ENCODE measurements around the gene VWA3A. TPM values are rescaled to one million over a fixed set of nuclear protein-coding genes. Genes with fewer than 3 reads are reported as not detected.
A peak's percentile ranks its signal among the peaks of the same experiment; 100 is the strongest.

VWA3A gene
- total and polyA plus RNA-seq, 7 donors = 0.03 to 0.15 (median 0.12) TPM; not detected in 4

- WGBS, 3 donors = 94 to 97% (median 96%) methylated on average over 2 of the region's 2 CpGs
- no peaks in the 10 kb centered on the region for H3K27me3 ChIP-seq (ENCODE audit: insufficient read depth in 3 of 3, low read length in 2 of 3)
- DNase-seq (no peak), ATAC-seq (no peak)
- H3K27ac ChIP-seq = no peak overlapping the region
- H3K9me3 ChIP-seq = no peaks in the 10 kb centered on the region
- H3K36me3 ChIP-seq (ENCODE audit: insufficient read depth in 1 of 2, low read depth in 1 of 2) = no peaks in the 10 kb centered on the region
- peaks cover 26% of the 10 kb centered on the region for H3K4me1 ChIP-seq
- no peak for TF ChIP-seq CTCF (IDR thresholded peaks at IDR 0.05)
- no peak overlapping the region for H3K4me3 ChIP-seq
- intact Hi-C loops (cut with DNase I) = no loop called here
These were observed 111.8 kb downstream of the VWA3A start for GRCh38 chr16:22204091-22204655.

DNA sequence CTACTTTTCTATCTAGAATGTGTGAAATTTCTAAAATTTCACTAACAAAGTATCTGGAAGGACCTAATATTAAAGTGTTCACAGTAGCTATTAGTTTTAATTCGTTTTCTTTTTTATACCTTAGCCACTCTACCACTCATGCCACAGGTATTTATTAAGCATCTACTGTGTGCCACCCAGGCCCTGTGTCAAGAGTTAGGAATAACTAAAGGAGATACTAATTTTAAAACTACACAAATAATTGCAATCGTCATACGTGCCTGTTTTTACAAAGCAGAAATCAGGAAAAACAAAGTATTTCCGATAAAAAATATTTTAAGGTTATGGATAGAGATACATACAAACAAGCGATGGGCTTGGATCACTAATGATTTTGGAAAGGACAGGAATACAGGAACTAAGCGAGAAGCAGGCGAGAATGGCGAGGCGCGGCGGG, 113.3 kb downstream of the VWA3A start:
- TF ChIP-seq CTCF (IDR thresholded peaks at IDR 0.05) = no peak
- Histone ChIP-seq H3K4me3 (peak overlapping the region; percentile 88), H3K36me3 (ENCODE audit: insufficient read depth in 1 of 2, low read depth in 1 of 2) (no peaks in the 10 kb centered on the region), H3K4me1 (peaks cover 29% of the 10 kb centered on the region), H3K27me3 (ENCODE audit: insufficient read depth in 3 of 3, low read length in 2 of 3) (no peaks in the 10 kb centered on the region), H3K9me3 (no peaks in the 10 kb centered on the region), H3K27ac (peak overlapping the region; percentile 89)
- DNase-seq (no peak), ATAC-seq (no peak)
- intact Hi-C loops (cut with DNase I) = loop anchor here in 1 of 2 donors (2.0 kb wide), 1 partner anchor 15 kb away; no protein-coding TSS in a partner anchor
- WGBS, 3 donors = 3 to 5% (median 3%) methylated on average over 11 of the region's 11 CpGs

DNA sequence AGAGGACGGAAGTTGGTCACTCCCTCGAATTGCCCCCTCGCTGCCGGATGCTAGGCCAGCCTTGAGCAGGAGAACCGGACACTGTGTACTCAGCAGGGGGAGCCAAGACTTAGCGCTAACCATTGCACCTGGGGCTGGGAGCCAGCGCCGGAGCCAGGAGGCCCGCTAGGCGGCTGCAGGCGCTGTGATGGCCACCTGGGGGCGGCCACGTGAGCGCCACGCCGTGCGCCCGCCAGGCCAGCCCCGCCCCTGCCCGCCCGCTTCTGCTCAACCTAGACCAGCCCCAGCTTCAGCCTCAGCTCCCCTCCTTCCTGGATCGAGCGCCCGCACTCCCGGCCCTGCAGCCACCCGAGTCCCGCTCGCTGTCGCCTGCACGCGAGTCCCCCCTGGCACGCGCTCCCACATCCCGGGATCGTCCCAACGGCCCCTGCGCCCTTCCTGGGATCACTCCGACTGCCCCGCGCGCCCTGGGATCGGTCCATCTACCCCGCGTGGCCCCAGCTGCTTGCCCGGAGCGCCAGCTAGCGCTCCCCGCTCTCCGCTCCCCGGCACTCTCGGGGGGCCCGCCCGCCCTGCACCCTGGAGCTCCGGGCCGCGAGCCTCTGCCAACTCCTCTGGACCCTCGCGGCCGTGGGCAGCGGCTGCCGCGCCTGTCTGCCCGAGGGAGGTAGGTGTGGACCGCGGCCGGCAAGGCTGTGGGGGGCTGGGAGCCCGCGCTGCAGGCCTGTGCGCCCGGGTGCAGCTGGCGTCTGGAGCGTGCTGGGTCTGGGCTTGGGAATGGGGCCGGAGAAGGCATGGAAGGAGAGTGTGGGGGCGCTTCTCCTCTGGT, 113.9 kb downstream of the VWA3A start, which contains the start of gene EEF2K:
Gene EEF2K (plus strand): TSS at position 266 of the 829 bp plus-strand sequence. CDS start 19,452 bp downstream, outside the sequence.
- Histone ChIP-seq H3K4me3 (peak within 1 kb of the TSS; percentile 88), H3K27me3 (ENCODE audit: insufficient read depth in 3 of 3, low read length in 2 of 3) (no peaks in the 10 kb centered on the region), H3K36me3 (ENCODE audit: insufficient read depth in 1 of 2, low read depth in 1 of 2) (no peaks in the 10 kb centered on the region), H3K4me1 (peaks cover 36% of the 10 kb centered on the region), H3K9me3 (no peaks in the 10 kb centered on the region), H3K27ac (peak within 1 kb of the TSS; percentile 89)
- peak; percentile 94 to 98 for DNase-seq
- WGBS, 3 donors = 0 to 1% (median 0%) methylated on average over 51 to 74 of the region's 74 CpGs
- intact Hi-C loops (cut with DNase I) = loop anchor here in 1 of 2 donors (2.0 kb wide), 1 partner anchor 15 kb away; no protein-coding TSS in a partner anchor
- ATAC-seq = peak; percentile 84 to 89 (median 88)
- peak; percentile 82 for TF ChIP-seq CTCF (IDR thresholded peaks at IDR 0.05)

Other genes with a start within 250 kb of the VWA3A start
- gene NPIPB4, start 234.8 kb upstream of the VWA3A start, total RNA-seq = 10 to 100 TPM; 28.9 to 54.5 (median 46.5) TPM
- 10 to 100 TPM in 2 of 3 donors, 1 to 10 TPM in 1; 7.9 to 12.3 (median 10.0) TPM for gene NPIPB4, start 234.8 kb upstream of the VWA3A start, polyA plus RNA-seq
- 100 to 1,000 TPM; 434 to 716 (median 591) TPM for gene UQCRC2, start 139.2 kb upstream of the VWA3A start, total RNA-seq
- gene UQCRC2, start 139.2 kb upstream of the VWA3A start, polyA plus RNA-seq = 100 to 1,000 TPM; 288 to 301 (median 294) TPM
- gene PDZD9, start 91.4 kb upstream of the VWA3A start, total RNA-seq = not detected
- gene PDZD9, start 91.4 kb upstream of the VWA3A start, polyA plus RNA-seq = under 1 TPM in 1 of 3 donors, not detected in 2; 0.08 TPM
- gene MOSMO, start 84.4 kb upstream of the VWA3A start, total RNA-seq = 10 to 100 TPM in 2 of 4 donors, 1 to 10 TPM in 2; 7.8 to 13.8 (median 10.5) TPM
- gene MOSMO, start 84.4 kb upstream of the VWA3A start, polyA plus RNA-seq = 10 to 100 TPM in 2 of 3 donors, 1 to 10 TPM in 1; 6.0 to 21.3 (median 11.3) TPM
- gene SDR42E2, start 70.0 kb downstream of the VWA3A start, total RNA-seq = under 1 TPM in 1 of 4 donors, not detected in 3; 0.08 TPM
- under 1 TPM in 1 of 3 donors, not detected in 2; 0.01 TPM for gene SDR42E2, start 70.0 kb downstream of the VWA3A start, polyA plus RNA-seq
- 10 to 100 TPM; 29.4 to 47.0 (median 34.3) TPM for gene EEF2K, start 113.7 kb downstream of the VWA3A start, total RNA-seq
- 10 to 100 TPM; 13.0 to 14.5 (median 13.2) TPM for gene EEF2K, start 113.7 kb downstream of the VWA3A start, polyA plus RNA-seq
- 100 to 1,000 TPM in 1 of 4 donors, 10 to 100 TPM in 3; 63.8 to 119 (median 92.5) TPM for gene POLR3E, start 204.9 kb downstream of the VWA3A start, total RNA-seq
- 10 to 100 TPM; 45.6 to 96.1 (median 71.2) TPM for gene POLR3E, start 204.9 kb downstream of the VWA3A start, polyA plus RNA-seq

Measured in psoas muscle (tissue), 8 donors.